GM12864 (cell line): Measurements from ENCODE around the gene PIK3R6.

ENCODE experiments used
- DNase-seq: peaks from one replicate; pipeline ENCODE4 v3.0.0-alpha.2; 2011; ENCODE audit warnings: low read depth
- H3K4me3 ChIP-seq: 2 replicates; pipeline ENCODE4 v1.5.1; 2011; ENCODE audit warnings: mild to moderate bottlenecking, low read depth, low read length, control low read depth
- CTCF ChIP-seq: IDR thresholded peaks from 2 replicates; pipeline ENCODE4 v1.5.1; 2011; ENCODE audit warnings: low read depth, mild to moderate bottlenecking, moderate library complexity, low read length, control low read depth, inconsistent platforms; ENCODE audit errors: missing control alignments

The PIK3R6 gene

DNA sequence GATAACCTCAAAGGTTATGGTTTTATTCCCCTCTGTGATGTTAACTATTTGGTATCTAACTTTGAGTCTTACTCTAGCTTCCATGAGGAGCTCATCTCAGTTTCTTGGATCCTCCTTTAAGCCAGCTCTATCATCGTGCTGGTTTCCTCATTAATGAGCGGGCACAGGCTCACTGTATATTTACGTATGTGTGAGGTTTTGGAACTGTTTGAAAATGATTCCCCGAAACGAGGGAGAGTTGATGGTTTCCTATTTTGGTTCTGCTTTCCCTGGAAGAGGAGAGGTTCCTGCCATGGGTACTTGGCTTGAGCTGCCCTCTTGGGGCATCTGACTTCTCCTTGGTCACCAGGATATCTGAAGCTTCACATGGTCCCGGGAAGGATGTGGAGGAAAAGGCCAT is 32.7 kb upstream of the PIK3R6 start:
- DNase-seq: no peak
- TF ChIP-seq CTCF: no peak
- no peak overlapping the region for H3K4me3 ChIP-seq

DNA sequence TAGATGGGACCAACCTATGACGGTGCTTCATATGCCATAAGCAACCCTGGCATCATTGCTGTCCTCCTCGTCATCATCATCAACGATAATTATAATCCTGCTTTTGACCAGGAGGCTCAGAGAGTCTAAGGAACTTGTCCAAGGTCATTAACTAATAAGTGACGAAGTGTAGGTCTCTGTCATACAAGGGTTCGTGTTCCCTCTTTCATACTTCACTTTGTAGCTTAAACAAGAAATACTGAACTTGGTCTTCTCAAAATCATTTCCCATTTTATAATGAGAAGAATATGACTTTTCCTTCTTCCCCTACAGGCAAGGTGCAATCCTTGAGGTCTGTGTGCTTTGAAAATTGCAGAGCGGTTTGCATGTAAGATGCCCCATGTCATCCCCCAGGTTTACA is 31.2 kb upstream of the PIK3R6 start:
- no peak overlapping the region for H3K4me3 ChIP-seq
- TF ChIP-seq CTCF: no peak
- DNase-seq: no peak

DNA sequence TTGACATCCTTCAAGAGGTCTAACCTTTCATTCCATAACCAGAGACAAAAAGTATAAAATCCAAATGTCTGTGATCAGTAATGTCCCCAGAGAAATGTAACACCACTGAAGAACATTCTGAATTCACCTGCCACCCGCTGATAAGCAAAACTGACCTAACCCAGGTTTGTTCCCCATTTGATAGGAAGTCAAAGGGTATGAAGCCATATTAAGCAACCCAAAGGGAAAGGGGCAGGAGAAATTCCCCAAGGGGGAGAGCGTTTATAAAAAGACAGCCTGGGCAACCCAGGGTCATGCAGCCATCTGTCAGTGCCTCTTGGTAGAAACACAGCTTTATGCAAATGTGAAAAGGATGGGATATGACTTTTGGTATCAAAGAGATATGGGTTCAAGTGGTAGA is 30.7 kb upstream of the PIK3R6 start:
- TF ChIP-seq CTCF: no peak
- H3K4me3 ChIP-seq: no peak overlapping the region
- no peak for DNase-seq

DNA sequence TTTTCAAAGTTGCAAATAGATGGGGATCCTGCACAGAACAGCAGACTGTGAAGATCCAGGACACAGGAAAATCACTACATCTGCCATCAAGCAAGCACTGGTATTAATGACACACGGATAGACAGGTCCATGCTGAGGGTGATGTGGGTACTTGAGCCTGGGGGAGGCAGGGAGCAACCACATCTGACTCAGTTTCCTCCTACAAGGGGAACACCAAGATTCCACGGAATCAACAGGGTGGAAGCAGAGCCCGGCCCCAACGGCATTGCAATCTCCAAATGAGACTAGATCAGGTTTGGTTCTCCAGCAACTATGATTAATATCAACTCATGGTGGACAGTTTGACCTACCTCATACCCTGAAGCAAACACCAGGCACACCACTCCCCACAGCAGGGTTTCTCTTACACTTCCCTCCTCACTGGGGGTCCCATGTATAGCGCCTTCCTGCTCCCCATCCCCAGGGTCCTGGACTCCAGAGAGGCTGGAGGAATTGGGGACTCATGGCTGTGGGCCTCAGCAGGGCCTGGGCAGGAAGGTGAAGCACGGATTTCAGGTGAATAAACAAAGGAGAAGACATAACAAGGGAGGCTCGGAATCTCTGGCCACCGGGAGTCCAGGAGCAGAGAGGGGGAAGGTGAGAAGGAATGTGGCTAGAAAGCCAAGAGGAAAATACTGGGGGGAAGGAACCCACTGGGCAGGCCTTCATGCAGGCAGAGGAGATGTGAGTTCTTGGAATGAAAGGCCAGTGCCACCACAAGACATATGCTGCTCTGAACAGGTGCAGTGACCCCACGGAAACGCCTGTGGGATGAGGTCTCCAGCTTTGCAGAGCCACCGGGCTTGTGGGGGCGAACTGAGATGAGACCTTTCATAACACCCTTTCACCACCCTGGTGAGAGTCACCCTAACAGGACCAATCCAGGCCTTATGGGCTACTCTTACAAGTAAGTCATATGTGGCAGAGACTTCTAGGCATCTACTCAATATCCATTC is 29.5 kb upstream of the PIK3R6 start:
- no peak overlapping the region for H3K4me3 ChIP-seq
- TF ChIP-seq CTCF: no peak
- no peak for DNase-seq

DNA sequence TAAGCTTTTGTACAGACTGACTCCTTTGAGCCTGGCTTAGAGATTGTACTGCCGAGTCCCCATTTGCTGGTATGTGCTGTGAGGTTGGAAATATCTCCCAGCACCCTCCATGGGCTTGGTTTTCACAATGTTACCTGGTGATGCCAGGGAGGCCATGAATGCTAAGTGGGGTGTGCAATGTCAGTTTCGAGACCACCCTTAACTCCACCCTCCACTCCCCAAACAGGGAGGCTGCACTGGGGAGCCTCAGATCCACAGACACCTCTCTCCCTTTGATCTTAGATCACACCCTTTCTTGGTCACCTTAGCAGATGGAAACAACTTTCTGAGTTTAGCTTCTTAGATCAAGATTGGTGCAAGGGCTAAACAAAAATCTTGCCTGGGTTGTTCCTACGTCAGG is 28.6 kb upstream of the PIK3R6 start:
- DNase-seq: no peak
- H3K4me3 ChIP-seq: no peak overlapping the region
- TF ChIP-seq CTCF: no peak

DNA sequence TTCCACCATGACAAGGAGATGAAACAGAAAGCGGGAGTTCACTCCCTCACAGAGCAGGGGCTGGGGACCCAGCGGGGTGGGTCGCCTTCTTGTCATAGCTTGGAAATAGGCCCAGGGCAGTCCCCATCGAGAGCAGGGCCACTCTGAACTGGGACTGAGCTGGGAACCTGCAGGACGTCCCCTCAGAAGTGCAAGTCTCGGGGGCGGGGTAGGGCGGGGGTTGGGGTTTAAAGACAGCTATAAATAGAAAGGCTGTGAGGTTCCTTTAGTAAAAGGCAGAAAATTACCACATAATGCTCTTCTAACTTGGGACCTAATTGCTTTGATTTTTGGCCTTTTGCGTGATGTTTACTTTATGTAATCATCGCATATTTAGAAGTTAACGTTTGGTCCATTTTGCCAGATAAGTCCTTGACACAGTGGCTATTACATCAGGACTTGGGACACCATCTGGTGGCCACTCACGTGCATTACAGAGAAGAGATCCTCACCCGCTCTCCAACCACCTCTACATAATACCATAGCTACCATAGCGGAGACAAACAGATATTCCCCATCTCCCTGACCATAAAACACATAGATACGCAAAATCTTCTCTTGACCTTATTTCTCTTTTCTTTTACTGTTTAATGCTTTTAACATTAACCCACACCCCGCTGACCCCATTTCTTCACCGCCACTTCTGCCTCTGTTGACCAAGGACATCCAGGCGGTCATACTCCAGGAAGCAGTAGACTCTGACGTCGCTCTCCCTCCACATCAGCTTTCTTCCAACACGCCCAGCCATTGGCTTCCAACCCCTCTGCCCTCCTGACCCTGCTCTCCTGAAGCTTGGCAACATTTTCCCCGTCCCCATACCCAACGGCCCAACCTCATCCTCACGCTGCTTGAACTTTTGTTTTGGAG is 27.5 kb upstream of the PIK3R6 start:
- DNase-seq: peak; percentile 72
- peak; percentile 89 for TF ChIP-seq CTCF
- H3K4me3 ChIP-seq: no peak overlapping the region
